ENCODE measurements around the gene ZSWIM1.

The ZSWIM1 gene

GRCh38 chr20:45933266-45934045, 52.4 kb downstream of the ZSWIM1 start:
- peak; percentile 52 for DNase-seq

DNA sequence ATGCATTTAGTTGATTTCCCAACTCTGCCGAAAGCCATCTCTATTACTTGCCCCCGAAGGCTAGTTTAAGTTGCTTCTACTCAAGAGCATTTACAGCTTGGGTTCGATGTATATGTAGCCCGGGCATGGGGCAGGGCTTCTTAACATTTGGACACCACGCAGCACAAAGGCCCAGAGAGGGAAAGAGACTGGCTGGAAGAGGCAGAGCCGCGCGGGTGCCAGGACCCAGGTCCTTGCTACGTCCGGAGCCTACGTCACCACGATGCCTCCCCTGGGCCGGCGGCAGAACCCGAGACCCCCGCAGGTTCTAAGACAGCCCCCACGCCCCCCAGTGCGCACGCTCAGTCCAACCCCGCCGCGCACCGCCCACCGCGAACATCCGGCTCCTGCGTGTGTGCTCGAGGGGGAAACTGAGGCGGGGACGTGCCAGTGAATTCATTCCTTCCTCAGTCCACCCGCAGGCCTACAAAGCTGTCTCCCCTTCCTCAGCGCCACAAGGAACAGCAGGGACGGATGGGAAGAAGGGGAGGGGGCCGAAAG, 53.1 kb downstream of the ZSWIM1 start:
- DNase-seq: no peak
